ENCODE measurements around the gene AQP12B.

The AQP12B gene

DNA sequence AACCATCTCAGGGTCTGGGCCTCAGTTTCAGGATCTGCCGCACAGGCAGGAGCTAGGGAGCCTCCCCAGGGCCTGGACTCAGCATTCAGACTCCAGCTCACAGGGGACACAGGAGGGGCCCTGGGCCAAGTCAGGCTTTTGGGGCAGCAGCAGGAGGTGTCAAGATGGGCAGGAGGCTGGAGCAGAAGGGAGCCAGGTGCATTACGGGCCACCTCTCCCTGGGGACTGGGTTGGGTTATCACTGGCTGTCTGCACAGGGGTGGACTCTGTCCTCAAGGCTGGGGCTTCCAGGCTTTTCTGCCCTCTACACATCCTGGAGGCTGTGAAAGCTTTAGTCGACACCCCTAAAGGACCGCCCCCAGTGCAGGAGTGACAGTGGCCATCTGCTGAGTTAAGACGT, 29.0 kb upstream of the AQP12B start (continued):
- TF ChIP-seq, protein P1, sequence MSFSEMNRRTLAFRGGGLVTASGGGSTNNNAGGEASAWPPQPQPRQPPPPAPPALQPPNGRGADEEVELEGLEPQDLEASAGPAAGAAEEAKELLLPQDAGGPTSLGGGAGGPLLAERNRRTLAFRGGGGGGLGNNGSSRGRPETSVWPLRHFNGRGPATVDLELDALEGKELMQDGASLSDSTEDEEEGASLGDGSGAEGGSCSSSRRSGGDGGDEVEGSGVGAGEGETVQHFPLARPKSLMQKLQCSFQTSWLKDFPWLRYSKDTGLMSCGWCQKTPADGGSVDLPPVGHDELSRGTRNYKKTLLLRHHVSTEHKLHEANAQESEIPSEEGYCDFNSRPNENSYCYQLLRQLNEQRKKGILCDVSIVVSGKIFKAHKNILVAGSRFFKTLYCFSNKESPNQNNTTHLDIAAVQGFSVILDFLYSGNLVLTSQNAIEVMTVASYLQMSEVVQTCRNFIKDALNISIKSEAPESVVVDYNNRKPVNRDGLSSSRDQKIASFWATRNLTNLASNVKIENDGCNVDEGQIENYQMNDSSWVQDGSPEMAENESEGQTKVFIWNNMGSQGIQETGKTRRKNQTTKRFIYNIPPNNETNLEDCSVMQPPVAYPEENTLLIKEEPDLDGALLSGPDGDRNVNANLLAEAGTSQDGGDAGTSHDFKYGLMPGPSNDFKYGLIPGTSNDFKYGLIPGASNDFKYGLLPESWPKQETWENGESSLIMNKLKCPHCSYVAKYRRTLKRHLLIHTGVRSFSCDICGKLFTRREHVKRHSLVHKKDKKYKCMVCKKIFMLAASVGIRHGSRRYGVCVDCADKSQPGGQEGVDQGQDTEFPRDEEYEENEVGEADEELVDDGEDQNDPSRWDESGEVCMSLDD (tag by site-specific recombination; IDR thresholded peaks at IDR 0.05): no peak
- TF ChIP-seq, protein P2, sequence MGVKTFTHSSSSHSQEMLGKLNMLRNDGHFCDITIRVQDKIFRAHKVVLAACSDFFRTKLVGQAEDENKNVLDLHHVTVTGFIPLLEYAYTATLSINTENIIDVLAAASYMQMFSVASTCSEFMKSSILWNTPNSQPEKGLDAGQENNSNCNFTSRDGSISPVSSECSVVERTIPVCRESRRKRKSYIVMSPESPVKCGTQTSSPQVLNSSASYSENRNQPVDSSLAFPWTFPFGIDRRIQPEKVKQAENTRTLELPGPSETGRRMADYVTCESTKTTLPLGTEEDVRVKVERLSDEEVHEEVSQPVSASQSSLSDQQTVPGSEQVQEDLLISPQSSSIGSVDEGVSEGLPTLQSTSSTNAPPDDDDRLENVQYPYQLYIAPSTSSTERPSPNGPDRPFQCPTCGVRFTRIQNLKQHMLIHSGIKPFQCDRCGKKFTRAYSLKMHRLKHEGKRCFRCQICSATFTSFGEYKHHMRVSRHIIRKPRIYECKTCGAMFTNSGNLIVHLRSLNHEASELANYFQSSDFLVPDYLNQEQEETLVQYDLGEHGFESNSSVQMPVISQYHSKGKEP (tag by site-specific recombination; IDR thresholded peaks at IDR 0.05): no peak
- no peak for TF ChIP-seq ZNF843 (tag by site-specific recombination; IDR thresholded peaks at IDR 0.05)
- TF ChIP-seq, protein P3, sequence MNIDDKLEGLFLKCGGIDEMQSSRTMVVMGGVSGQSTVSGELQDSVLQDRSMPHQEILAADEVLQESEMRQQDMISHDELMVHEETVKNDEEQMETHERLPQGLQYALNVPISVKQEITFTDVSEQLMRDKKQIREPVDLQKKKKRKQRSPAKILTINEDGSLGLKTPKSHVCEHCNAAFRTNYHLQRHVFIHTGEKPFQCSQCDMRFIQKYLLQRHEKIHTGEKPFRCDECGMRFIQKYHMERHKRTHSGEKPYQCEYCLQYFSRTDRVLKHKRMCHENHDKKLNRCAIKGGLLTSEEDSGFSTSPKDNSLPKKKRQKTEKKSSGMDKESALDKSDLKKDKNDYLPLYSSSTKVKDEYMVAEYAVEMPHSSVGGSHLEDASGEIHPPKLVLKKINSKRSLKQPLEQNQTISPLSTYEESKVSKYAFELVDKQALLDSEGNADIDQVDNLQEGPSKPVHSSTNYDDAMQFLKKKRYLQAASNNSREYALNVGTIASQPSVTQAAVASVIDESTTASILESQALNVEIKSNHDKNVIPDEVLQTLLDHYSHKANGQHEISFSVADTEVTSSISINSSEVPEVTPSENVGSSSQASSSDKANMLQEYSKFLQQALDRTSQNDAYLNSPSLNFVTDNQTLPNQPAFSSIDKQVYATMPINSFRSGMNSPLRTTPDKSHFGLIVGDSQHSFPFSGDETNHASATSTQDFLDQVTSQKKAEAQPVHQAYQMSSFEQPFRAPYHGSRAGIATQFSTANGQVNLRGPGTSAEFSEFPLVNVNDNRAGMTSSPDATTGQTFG (tag by site-specific recombination; IDR thresholded peaks at IDR 0.05; ENCODE audit: borderline replicate concordance): no peak
- TF ChIP-seq, protein P4, sequence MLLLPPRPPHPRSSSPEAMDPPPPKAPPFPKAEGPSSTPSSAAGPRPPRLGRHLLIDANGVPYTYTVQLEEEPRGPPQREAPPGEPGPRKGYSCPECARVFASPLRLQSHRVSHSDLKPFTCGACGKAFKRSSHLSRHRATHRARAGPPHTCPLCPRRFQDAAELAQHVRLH (tag by site-specific recombination; IDR thresholded peaks at IDR 0.05): no peak
- TF ChIP-seq ZNF548 (tag by site-specific recombination; IDR thresholded peaks at IDR 0.05): no peak
- TF ChIP-seq, protein P5, sequence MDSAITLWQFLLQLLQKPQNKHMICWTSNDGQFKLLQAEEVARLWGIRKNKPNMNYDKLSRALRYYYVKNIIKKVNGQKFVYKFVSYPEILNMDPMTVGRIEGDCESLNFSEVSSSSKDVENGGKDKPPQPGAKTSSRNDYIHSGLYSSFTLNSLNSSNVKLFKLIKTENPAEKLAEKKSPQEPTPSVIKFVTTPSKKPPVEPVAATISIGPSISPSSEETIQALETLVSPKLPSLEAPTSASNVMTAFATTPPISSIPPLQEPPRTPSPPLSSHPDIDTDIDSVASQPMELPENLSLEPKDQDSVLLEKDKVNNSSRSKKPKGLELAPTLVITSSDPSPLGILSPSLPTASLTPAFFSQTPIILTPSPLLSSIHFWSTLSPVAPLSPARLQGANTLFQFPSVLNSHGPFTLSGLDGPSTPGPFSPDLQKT (IDR thresholded peaks at IDR 0.05; ENCODE audit: borderline replicate concordance, low read depth, low read length): no peak
- TF ChIP-seq ZNF48 (tag by site-specific recombination; IDR thresholded peaks at IDR 0.05): no peak
- no peak for TF ChIP-seq TRIM28 (IDR thresholded peaks at IDR 0.05; ENCODE audit: borderline replicate concordance, low read length)
- no peak for TF ChIP-seq BCL11B (tag by site-specific recombination; IDR thresholded peaks at IDR 0.05; ENCODE audit: low read depth)
- TF ChIP-seq RBAK (tag by site-specific recombination; IDR thresholded peaks at IDR 0.05): no peak
- TF ChIP-seq, protein P6, sequence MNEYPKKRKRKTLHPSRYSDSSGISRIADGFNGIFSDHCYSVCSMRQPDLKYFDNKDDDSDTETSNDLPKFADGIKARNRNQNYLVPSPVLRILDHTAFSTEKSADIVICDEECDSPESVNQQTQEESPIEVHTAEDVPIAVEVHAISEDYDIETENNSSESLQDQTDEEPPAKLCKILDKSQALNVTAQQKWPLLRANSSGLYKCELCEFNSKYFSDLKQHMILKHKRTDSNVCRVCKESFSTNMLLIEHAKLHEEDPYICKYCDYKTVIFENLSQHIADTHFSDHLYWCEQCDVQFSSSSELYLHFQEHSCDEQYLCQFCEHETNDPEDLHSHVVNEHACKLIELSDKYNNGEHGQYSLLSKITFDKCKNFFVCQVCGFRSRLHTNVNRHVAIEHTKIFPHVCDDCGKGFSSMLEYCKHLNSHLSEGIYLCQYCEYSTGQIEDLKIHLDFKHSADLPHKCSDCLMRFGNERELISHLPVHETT (tag by site-specific recombination; IDR thresholded peaks at IDR 0.05): no peak

DNA sequence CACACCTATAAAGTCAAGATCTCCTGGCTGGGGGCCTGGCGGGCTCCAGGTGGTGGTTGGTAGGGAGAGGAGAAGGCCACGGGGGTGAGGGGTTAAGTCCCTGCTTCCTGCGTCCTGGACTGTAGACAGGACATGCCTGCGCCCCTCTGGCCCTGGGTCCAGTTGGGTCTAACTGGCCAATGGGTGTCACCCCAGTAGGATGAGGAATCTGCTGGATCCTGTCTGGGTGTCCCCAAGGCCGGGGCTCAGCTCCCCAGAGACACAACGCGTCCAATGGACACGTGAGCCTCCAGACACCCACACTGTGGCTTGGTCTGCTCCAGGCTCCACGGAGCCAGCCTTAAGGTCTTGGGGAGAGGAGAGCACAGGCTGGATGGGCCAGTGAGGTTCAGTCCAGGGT, 28.6 kb upstream of the AQP12B start:
- Histone ChIP-seq H3K9me3 (ENCODE audit: control insufficient read depth, insufficient read depth, low read depth, low read length) (no peaks in the 10 kb centered on the region), H3K36me3 (ENCODE audit: control insufficient read depth in 2 of 2, insufficient read depth in 1 of 2, low read length in 2 of 2) (no peaks in the 10 kb centered on the region), H3K4me1 (ENCODE audit: control insufficient read depth, insufficient read depth, low read length) (no peaks in the 10 kb centered on the region), H3K4me3 (ENCODE audit: low read depth, low read length) (no peak overlapping the region), H3K27ac (ENCODE audit: extremely low read depth, low read depth, low read length) (no peak overlapping the region)
- POLR2A ChIA-PET: no interaction called here
- CTCF ChIA-PET: no interaction called here
- TF ChIP-seq ZBTB20 (tag by site-specific recombination; IDR thresholded peaks at IDR 0.05) (no peak), EGR2 (tag by site-specific recombination; IDR thresholded peaks at IDR 0.05; ENCODE audit: low read depth) (no peak), ZSCAN23 (tag by site-specific recombination; IDR thresholded peaks at IDR 0.05) (no peak)
- TF ChIP-seq, protein P7, sequence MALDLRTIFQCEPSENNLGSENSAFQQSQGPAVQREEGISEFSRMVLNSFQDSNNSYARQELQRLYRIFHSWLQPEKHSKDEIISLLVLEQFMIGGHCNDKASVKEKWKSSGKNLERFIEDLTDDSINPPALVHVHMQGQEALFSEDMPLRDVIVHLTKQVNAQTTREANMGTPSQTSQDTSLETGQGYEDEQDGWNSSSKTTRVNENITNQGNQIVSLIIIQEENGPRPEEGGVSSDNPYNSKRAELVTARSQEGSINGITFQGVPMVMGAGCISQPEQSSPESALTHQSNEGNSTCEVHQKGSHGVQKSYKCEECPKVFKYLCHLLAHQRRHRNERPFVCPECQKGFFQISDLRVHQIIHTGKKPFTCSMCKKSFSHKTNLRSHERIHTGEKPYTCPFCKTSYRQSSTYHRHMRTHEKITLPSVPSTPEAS (tag by site-specific recombination; IDR thresholded peaks at IDR 0.05): no peak
- TF ChIP-seq, protein P6 (tag by site-specific recombination; IDR thresholded peaks at IDR 0.05): no peak
- TF ChIP-seq, protein P8, sequence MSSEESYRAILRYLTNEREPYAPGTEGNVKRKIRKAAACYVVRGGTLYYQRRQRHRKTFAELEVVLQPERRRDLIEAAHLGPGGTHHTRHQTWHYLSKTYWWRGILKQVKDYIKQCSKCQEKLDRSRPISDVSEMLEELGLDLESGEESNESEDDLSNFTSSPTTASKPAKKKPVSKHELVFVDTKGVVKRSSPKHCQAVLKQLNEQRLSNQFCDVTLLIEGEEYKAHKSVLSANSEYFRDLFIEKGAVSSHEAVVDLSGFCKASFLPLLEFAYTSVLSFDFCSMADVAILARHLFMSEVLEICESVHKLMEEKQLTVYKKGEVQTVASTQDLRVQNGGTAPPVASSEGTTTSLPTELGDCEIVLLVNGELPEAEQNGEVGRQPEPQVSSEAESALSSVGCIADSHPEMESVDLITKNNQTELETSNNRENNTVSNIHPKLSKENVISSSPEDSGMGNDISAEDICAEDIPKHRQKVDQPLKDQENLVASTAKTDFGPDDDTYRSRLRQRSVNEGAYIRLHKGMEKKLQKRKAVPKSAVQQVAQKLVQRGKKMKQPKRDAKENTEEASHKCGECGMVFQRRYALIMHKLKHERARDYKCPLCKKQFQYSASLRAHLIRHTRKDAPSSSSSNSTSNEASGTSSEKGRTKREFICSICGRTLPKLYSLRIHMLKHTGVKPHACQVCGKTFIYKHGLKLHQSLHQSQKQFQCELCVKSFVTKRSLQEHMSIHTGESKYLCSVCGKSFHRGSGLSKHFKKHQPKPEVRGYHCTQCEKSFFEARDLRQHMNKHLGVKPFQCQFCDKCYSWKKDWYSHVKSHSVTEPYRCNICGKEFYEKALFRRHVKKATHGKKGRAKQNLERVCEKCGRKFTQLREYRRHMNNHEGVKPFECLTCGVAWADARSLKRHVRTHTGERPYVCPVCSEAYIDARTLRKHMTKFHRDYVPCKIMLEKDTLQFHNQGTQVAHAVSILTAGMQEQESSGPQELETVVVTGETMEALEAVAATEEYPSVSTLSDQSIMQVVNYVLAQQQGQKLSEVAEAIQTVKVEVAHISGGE (tag by site-specific recombination; conservative IDR thresholded peaks at IDR 0.05; ENCODE audit: low read depth): no peak
- TF ChIP-seq, protein P9, sequence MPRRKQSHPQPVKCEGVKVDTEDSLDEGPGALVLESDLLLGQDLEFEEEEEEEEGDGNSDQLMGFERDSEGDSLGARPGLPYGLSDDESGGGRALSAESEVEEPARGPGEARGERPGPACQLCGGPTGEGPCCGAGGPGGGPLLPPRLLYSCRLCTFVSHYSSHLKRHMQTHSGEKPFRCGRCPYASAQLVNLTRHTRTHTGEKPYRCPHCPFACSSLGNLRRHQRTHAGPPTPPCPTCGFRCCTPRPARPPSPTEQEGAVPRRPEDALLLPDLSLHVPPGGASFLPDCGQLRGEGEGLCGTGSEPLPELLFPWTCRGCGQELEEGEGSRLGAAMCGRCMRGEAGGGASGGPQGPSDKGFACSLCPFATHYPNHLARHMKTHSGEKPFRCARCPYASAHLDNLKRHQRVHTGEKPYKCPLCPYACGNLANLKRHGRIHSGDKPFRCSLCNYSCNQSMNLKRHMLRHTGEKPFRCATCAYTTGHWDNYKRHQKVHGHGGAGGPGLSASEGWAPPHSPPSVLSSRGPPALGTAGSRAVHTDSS (tag by site-specific recombination; IDR thresholded peaks at IDR 0.05): no peak

Data from HEK293 (cell line).